H1 (cell line): Measurements from ENCODE around the gene TRIM29. TPM values are rescaled to one million over a fixed set of nuclear protein-coding genes. Genes with fewer than 3 reads are reported as not detected.

Experiments
- CTCF ChIA-PET: fragments of 300-600 bp; sonication (Branson Sonifier 250); formaldehyde crosslinking; loops from one replicate; lab custom pipeline; 2021; ENCODE audit not compliant: partially characterized antibody; lab: Charles Lee
- POLR2A ChIA-PET: fragments of 300-600 bp; sonication (Branson Sonifier 250); formaldehyde crosslinking; loops from one replicate; lab custom pipeline; 2021; ENCODE audit warnings: inconsistent platforms; ENCODE audit not compliant: partially characterized antibody; lab: Charles Lee
- DNase-seq, 2 experiments: peaks; one replicate each; pipeline versions ENCODE4 v3.0.0 to v3.0.0-alpha.2; 2010 to 2022; ENCODE audit warnings: low spot score in 2 of 2, low read depth in 1 of 2, mixed read lengths in 1 of 2
- FAIRE-seq: peaks from 2 replicates; lab custom pipeline; 2011; peaks lifted over from hg19 to GRCh38; lab: Jason Lieb, UNC
- H2AFZ ChIP-seq: 2 replicates; pipeline ENCODE4 v1.8.1; 2012; ENCODE audit warnings: low read length, inconsistent platforms
- H2AK5ac ChIP-seq: 2 replicates; pipeline ENCODE4 v1.6.1; 2013; ENCODE audit warnings: low read depth, low read length
- H2BK120ac ChIP-seq: replicated peaks from 2 replicates; pipeline ENCODE3; 2013; ENCODE audit warnings: low read depth, low read length, inconsistent platforms
- H2BK12ac ChIP-seq: 2 replicates; pipeline ENCODE4 v1.6.1; 2013; ENCODE audit warnings: low read depth, low read length
- H2BK15ac ChIP-seq: 2 replicates; pipeline ENCODE4 v1.6.1; 2013; ENCODE audit warnings: low read length
- H2BK20ac ChIP-seq: 2 replicates; pipeline ENCODE4 v1.6.1; 2013; ENCODE audit warnings: low read length
- H2BK5ac ChIP-seq: 2 replicates; pipeline ENCODE4 v1.6.1; 2013; ENCODE audit warnings: low read depth, low read length
- H3K14ac ChIP-seq: 2 replicates; pipeline ENCODE4 v1.6.1; 2013; ENCODE audit warnings: inconsistent platforms; ENCODE audit not compliant: insufficient read length
- H3K18ac ChIP-seq: 2 replicates; pipeline ENCODE4 v1.6.1; 2013; ENCODE audit warnings: low read length; ENCODE audit errors: extremely low read depth
- H3K23ac ChIP-seq: 2 replicates; pipeline ENCODE4 v1.6.1; 2013; ENCODE audit warnings: inconsistent platforms; ENCODE audit not compliant: insufficient read length
- H3K23me2 ChIP-seq: 2 replicates; pipeline ENCODE4 v1.6.1; 2013; ENCODE audit warnings: low read depth, low read length
- H3K27ac ChIP-seq: 2 replicates; pipeline ENCODE4 v1.6.1; 2011; ENCODE audit warnings: low read depth, low read length, inconsistent platforms
- H3K27me3 ChIP-seq, 4 experiments: replicated peaks in 1 of 4; 1 replicate in 1 of 4; 2 replicates in 3 of 4; pipeline versions ENCODE4 v1.6.1 to v1.8.1; 2011 to 2013; ENCODE audit warnings: low read length in 3 of 4, mild to moderate bottlenecking in 3 of 4, inconsistent platforms in 2 of 4, mixed read lengths in 2 of 4, moderate library complexity in 1 of 4; ENCODE audit not compliant: control insufficient read depth in 3 of 4, insufficient read depth in 3 of 4; ENCODE audit errors: extremely low read depth in 1 of 4
- H3K36me3 ChIP-seq, 4 experiments: 2 replicates each; pipeline versions ENCODE4 v1.6.1 to v1.8.1; 2011 to 2013; ENCODE audit warnings: mild to moderate bottlenecking in 4 of 4, low read length in 3 of 4, moderate library complexity in 2 of 4, control low read depth in 1 of 4, inconsistent platforms in 1 of 4; ENCODE audit not compliant: insufficient read depth in 4 of 4, control insufficient read depth in 2 of 4
- H3K4ac ChIP-seq: replicated peaks from 2 replicates; pipeline ENCODE3; 2013; ENCODE audit warnings: low read length, low read depth, mixed read lengths, inconsistent platforms; ENCODE audit not compliant: insufficient read length
- H3K4me1 ChIP-seq, 4 experiments: replicated peaks in 1 of 4; 1 replicate in 1 of 4; 2 replicates in 3 of 4; pipeline versions ENCODE4 v1.6.1 to v1.8.1; 2011 to 2013; ENCODE audit warnings: low read length in 3 of 4, inconsistent platforms in 2 of 4, mixed read lengths in 1 of 4; ENCODE audit not compliant: insufficient read depth in 4 of 4, control insufficient read depth in 3 of 4
- H3K4me2 ChIP-seq, 2 experiments: 2 replicates each; pipeline versions ENCODE4 v1.6.1 to v1.8.1; 2011 to 2013; ENCODE audit warnings: low read depth in 2 of 2, low read length in 2 of 2, control low read depth in 1 of 2, inconsistent platforms in 1 of 2, mild to moderate bottlenecking in 1 of 2; ENCODE audit not compliant: insufficient read depth in 1 of 2
- H3K4me3 ChIP-seq, 4 experiments: fragments of 200-600, 300-600 bp in 1 of 4; sonication (generic), shearing (Covaris generic), sonication (Bioruptor Twin) in 1 of 4; 2 replicates each; pipeline versions ENCODE4 v1.5.1 to v1.8.1; 2011 to 2016; ENCODE audit warnings: low read length in 4 of 4, low read depth in 3 of 4, control low read depth in 2 of 4, inconsistent platforms in 2 of 4, mild to moderate bottlenecking in 2 of 4, mixed read lengths in 1 of 4, moderate library complexity in 1 of 4; ENCODE audit not compliant: insufficient read depth in 2 of 4; ENCODE audit errors: extremely low read depth in 1 of 4
- H3K56ac ChIP-seq: replicated peaks from 2 replicates; pipeline ENCODE3; 2013; ENCODE audit warnings: low read depth, mild to moderate bottlenecking, mixed read lengths, low read length, inconsistent platforms; ENCODE audit not compliant: insufficient read length
- H3K79me1 ChIP-seq: 2 replicates; pipeline ENCODE4 v1.6.1; 2013; ENCODE audit warnings: low read depth, low read length, control low read depth
- H3K79me2 ChIP-seq, 2 experiments: 2 replicates each; pipeline versions ENCODE4 v1.6.1 to v1.8.1; 2012 to 2013; ENCODE audit warnings: low read length in 2 of 2, mild to moderate bottlenecking in 2 of 2, inconsistent platforms in 1 of 2; ENCODE audit not compliant: insufficient read depth in 2 of 2, control insufficient read depth in 1 of 2
- H3K9ac ChIP-seq, 4 experiments: replicated peaks in 1 of 4; 1 replicate in 1 of 4; 2 replicates in 3 of 4; pipeline versions ENCODE4 v1.6.1 to v1.8.1; 2011 to 2013; ENCODE audit warnings: low read depth in 3 of 4, low read length in 3 of 4, control low read depth in 2 of 4, mild to moderate bottlenecking in 2 of 4, moderate library complexity in 2 of 4, inconsistent platforms in 1 of 4; ENCODE audit errors: extremely low read depth in 1 of 4
- H3K9me3 ChIP-seq, 2 experiments: 2 replicates each; pipeline versions ENCODE4 v1.6.1 to v1.8.1; 2012 to 2013; ENCODE audit warnings: mild to moderate bottlenecking in 2 of 2, moderate library complexity in 2 of 2, control low read depth in 1 of 2, inconsistent platforms in 1 of 2, low read depth in 1 of 2, low read length in 1 of 2, mixed read lengths in 1 of 2; ENCODE audit not compliant: insufficient read depth in 2 of 2
- H4K20me1 ChIP-seq, 2 experiments: replicated peaks in 1 of 2; 2 replicates each; pipeline versions ENCODE3 to v1.8.1; 2011 to 2013; ENCODE audit warnings: inconsistent platforms in 2 of 2, low read length in 2 of 2, mild to moderate bottlenecking in 1 of 2; ENCODE audit not compliant: insufficient read depth in 2 of 2, control insufficient read depth in 1 of 2
- H4K5ac ChIP-seq: 2 replicates; pipeline ENCODE4 v1.6.1; 2013; ENCODE audit warnings: low read length, low read depth, mixed read lengths, inconsistent platforms; ENCODE audit not compliant: insufficient read length
- H4K8ac ChIP-seq: 2 replicates; pipeline ENCODE4 v1.8.0; 2013; ENCODE audit warnings: mild to moderate bottlenecking, moderate library complexity, low read length, inconsistent platforms; ENCODE audit not compliant: insufficient read depth; ENCODE audit errors: extremely low read depth
- H4K91ac ChIP-seq: replicated peaks from 2 replicates; pipeline ENCODE3; 2013; ENCODE audit warnings: low read length, mixed read lengths, inconsistent platforms; ENCODE audit not compliant: insufficient read length
- CREB1 ChIP-seq: IDR thresholded peaks from 2 replicates; pipeline ENCODE4 v1.6.1; 2012; ENCODE audit warnings: inconsistent platforms
- EP300 ChIP-seq, 2 experiments: IDR thresholded peaks; 1 replicate in 1 of 2; 2 replicates in 1 of 2; pipeline ENCODE4 v1.6.1; 2011 to 2012; ENCODE audit warnings: low read depth in 2 of 2, low read length in 2 of 2, mild to moderate bottlenecking in 2 of 2, borderline replicate concordance in 1 of 2, inconsistent platforms in 1 of 2, moderate library complexity in 1 of 2
- GTF2F1 ChIP-seq: IDR thresholded peaks from 2 replicates; pipeline ENCODE4 v1.6.1; 2012; ENCODE audit warnings: low read depth, low read length, improper control_type of control experiment, borderline replicate concordance
- HDAC2 ChIP-seq, 2 experiments: fragments of 300-600 bp in 1 of 2; sonication (generic) in 1 of 2; IDR thresholded peaks; 2 replicates each; pipeline ENCODE4 v1.6.1; 2011 to 2012; ENCODE audit warnings: low read depth in 2 of 2, low read length in 2 of 2, mild to moderate bottlenecking in 2 of 2, moderate library complexity in 2 of 2, borderline replicate concordance in 1 of 2, inconsistent platforms in 1 of 2
- RBBP5 ChIP-seq: IDR thresholded peaks from 2 replicates; pipeline ENCODE4 v1.7.1; 2012; ENCODE audit warnings: low read depth, mild to moderate bottlenecking, inconsistent platforms, low read length, moderate library complexity, borderline replicate concordance
- SIRT6 ChIP-seq: IDR thresholded peaks from one replicate; pipeline ENCODE4 v1.7.1; 2012; ENCODE audit warnings: low read length, inconsistent platforms
- SIX5 ChIP-seq: IDR thresholded peaks from 2 replicates; pipeline ENCODE4 v1.6.1; 2011; ENCODE audit warnings: mild to moderate bottlenecking, low read depth, low read length
- SP1 ChIP-seq: IDR thresholded peaks from 2 replicates; pipeline ENCODE4 v1.6.1; 2011; ENCODE audit warnings: low read depth, low read length
- SUZ12 ChIP-seq: fragments of 200-600 bp; sonication (generic); IDR thresholded peaks from 2 replicates; pipeline ENCODE4 v1.6.1; 2012; ENCODE audit warnings: mild to moderate bottlenecking, inconsistent platforms, low read length, moderate library complexity, mixed read lengths
- YY1 ChIP-seq: IDR thresholded peaks from 2 replicates; pipeline ENCODE4 v1.6.1; 2011; ENCODE audit warnings: low read depth, mild to moderate bottlenecking, low read length
- WGBS, 2 experiments: shearing (Covaris generic) in 1 of 2; methylation state at CpG; one replicate each; pipeline versions ENCODE4 v1.1.6 to v1.1.7; 2013 to 2015; ENCODE audit warnings: low lambda C conversion rate in 2 of 2, mixed read lengths in 2 of 2, inconsistent platforms in 1 of 2, low coverage in 1 of 2, missing lambda C conversion rate in 1 of 2; ENCODE audit not compliant: insufficient replicate concordance in 2 of 2, insufficient coverage in 1 of 2, insufficient read length in 1 of 2; ENCODE audit errors: extremely low coverage in 1 of 2, missing lambda C conversion rate in 1 of 2; 5-methylcytosine and 5-hydroxymethylcytosine counted together
- polyA plus RNA-seq, 7 experiments: library from polyadenylated mRNA; depleted of rRNA in 3 of 7; stranded (reverse) in 5 of 7; unstranded in 2 of 7; fragments of >200 nt in 5 of 7; fragments of 200-250 nt in 2 of 7; gene quantifications; 1 replicate in 5 of 7; 2 replicates in 1 of 7; 4 replicates in 1 of 7; pipeline versions ENCODE4 v1.2.1 to v1.2.3, GENCODE V29; 2011 to 2013; ENCODE audit warnings: missing spikeins in 2 of 7, mixed read lengths in 2 of 7
- total RNA-seq: library from RNA; stranded (reverse); fragmentation: NEBNext Ultra II Directional; extraction: Animal tissue kit (Norgen Biotek cat#: 25700); gene quantifications from 2 replicates; pipeline ENCODE4 v1.2.1, GENCODE V29; 2021
- TF ChIP-seq, protein P1 (sequence below), 3 experiments: IDR thresholded peaks; 1 replicate in 2 of 3; 2 replicates in 1 of 3; pipeline versions ENCODE4 v1.5.1 to v1.6.1; 2011; ENCODE audit warnings: low read length in 3 of 3, mild to moderate bottlenecking in 3 of 3, inconsistent platforms in 2 of 3, low read depth in 1 of 3, moderate library complexity in 1 of 3; ENCODE audit not compliant: insufficient read depth in 1 of 3; ENCODE audit errors: control extremely low read depth in 1 of 3

The TRIM29 gene
- total and polyA plus RNA-seq, 2 of the 8 experiments (the other 6 are each of a cell fraction or from before 2014, with no cell fraction given) = 0.17 to 0.43 TPM

DNA sequence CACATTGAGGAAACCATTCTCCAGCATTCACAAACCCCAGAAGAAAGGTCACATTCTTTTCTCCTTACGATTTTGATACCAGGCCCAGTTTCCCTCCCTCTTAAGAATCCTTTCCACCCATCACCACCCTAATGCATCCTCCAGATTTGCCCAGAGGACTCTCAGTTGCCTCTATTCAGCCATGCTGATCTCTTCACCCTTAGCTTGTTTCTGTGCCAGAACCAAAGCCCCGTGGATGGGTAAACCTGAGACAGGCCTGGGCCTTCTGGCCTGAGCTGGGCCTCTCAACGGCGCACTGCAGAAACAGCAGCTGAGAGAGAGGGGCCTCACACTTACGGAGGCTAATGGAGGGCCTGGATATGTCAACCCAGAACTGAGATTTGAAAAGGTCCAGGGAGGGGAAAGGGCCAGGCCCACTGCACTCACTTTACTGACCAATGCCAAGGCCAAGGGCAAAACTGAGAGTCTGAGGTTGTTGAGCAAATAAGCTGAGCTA lies 40.7 kb upstream of the TRIM29 start:
- no peak overlapping the region for H3K56ac ChIP-seq
- no peak overlapping the region for H3K9ac ChIP-seq
- no peaks in the 10 kb centered on the region for H3K79me2 ChIP-seq
- H3K36me3 ChIP-seq = no peaks in the 10 kb centered on the region
- H2BK12ac ChIP-seq = no peak overlapping the region
- no peaks in the 10 kb centered on the region for H3K9me3 ChIP-seq
- H2BK120ac ChIP-seq = no peak overlapping the region
- no peak overlapping the region for H3K4ac ChIP-seq
- peaks cover 0 to 9% (median 4%) of the 10 kb centered on the region in 4 experiments; a peak in 3 of 7 replicates for H3K4me1 ChIP-seq
- H2AK5ac ChIP-seq = no peak overlapping the region
- H3K23ac ChIP-seq = no peak overlapping the region
- no peak for DNase-seq
- H3K27me3 ChIP-seq = peaks cover 0 to 38% (median 23%) of the 10 kb centered on the region in 4 experiments; a peak in 4 of 7 replicates
- no peak for FAIRE-seq
- no peak overlapping the region for H3K4me2 ChIP-seq
- no peaks in the 10 kb centered on the region for H4K20me1 ChIP-seq
- CTCF ChIA-PET = interaction anchor here (1.0 to 7.8 kb wide), 12 partner anchors 8 to 711 kb away, joined by 3 to 198 read pairs (median 10); partner anchors contain the start of gene OAF
- H3K79me1 ChIP-seq = no peaks in the 10 kb centered on the region
- no peak overlapping the region for H4K5ac ChIP-seq
- no peak overlapping the region for H2BK20ac ChIP-seq
- POLR2A ChIA-PET = no interaction called here
- H2BK5ac ChIP-seq = no peak overlapping the region
- no peak overlapping the region for H3K18ac ChIP-seq
- H3K23me2 ChIP-seq = no peaks in the 10 kb centered on the region; the same call in 1 of the 2 replicates
- no peak overlapping the region for H3K14ac ChIP-seq
- H2AFZ ChIP-seq = no peak overlapping the region
- H4K91ac ChIP-seq = no peak overlapping the region
- no peak overlapping the region for H4K8ac ChIP-seq
- WGBS, 2 experiments = 92% methylated on average over 4 of the region's 5 CpGs; no CpG with 5 or more reads in 1 of the 2 experiments
- no peak overlapping the region for H2BK15ac ChIP-seq
- no peak overlapping the region for H3K4me3 ChIP-seq
- H3K27ac ChIP-seq = no peak overlapping the region
- TF ChIP-seq SIX5 = no peak
- TF ChIP-seq SIRT6 = no peak
- TF ChIP-seq RBBP5 = no peak
- TF ChIP-seq SP1 = no peak
- no peak for TF ChIP-seq YY1
- TF ChIP-seq GTF2F1 = no peak
- TF ChIP-seq CREB1 = no peak
- TF ChIP-seq EP300 (IDR thresholded peaks at IDR 0.05; ENCODE audit: borderline replicate concordance in 1 of 2, low read depth in 2 of 2, low read length in 2 of 2) = no peak
- no peak for TF ChIP-seq SUZ12
- no peak for TF ChIP-seq HDAC2 (IDR thresholded peaks at IDR 0.05; ENCODE audit: borderline replicate concordance in 1 of 2, low read depth in 2 of 2, low read length in 2 of 2)
- TF ChIP-seq, protein P1, sequence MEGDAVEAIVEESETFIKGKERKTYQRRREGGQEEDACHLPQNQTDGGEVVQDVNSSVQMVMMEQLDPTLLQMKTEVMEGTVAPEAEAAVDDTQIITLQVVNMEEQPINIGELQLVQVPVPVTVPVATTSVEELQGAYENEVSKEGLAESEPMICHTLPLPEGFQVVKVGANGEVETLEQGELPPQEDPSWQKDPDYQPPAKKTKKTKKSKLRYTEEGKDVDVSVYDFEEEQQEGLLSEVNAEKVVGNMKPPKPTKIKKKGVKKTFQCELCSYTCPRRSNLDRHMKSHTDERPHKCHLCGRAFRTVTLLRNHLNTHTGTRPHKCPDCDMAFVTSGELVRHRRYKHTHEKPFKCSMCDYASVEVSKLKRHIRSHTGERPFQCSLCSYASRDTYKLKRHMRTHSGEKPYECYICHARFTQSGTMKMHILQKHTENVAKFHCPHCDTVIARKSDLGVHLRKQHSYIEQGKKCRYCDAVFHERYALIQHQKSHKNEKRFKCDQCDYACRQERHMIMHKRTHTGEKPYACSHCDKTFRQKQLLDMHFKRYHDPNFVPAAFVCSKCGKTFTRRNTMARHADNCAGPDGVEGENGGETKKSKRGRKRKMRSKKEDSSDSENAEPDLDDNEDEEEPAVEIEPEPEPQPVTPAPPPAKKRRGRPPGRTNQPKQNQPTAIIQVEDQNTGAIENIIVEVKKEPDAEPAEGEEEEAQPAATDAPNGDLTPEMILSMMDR (IDR thresholded peaks at IDR 0.05; ENCODE audit: control extremely low read depth in 1 of 3, insufficient read depth in 1 of 3, low read depth in 1 of 3, low read length in 3 of 3) = no peak
